ENCODE data around the gene SARDH.

Gene SARDH

GRCh38 chr9:133674091-133674490 lies 64.1 kb downstream of the SARDH start:
- Mint-ChIP-seq H3K27ac (peak overlapping the region in 1 of 3 experiments; percentile 34), H3K36me3 (ENCODE audit: low read depth) (peaks cover 3% of the 10 kb centered on the region), H3K27me3 (ENCODE audit: low read depth) (peaks cover 14% of the 10 kb centered on the region), H3K4me1 (peaks cover 26% of the 10 kb centered on the region), H3K9me3 (no peaks in the 10 kb centered on the region), H3K4me3 (no peak overlapping the region)
- no peak for TF ChIP-seq CTCF (IDR thresholded peaks at IDR 0.05; ENCODE audit: unreplicated experiment in 3 of 3)

GRCh38 chr9:133673258-133673655 lies 64.9 kb downstream of the SARDH start:
- Mint-ChIP-seq H3K27me3 (ENCODE audit: low read depth) (peaks cover 14% of the 10 kb centered on the region), H3K36me3 (ENCODE audit: low read depth) (peaks cover 3% of the 10 kb centered on the region), H3K4me1 (peaks cover 18% of the 10 kb centered on the region), H3K9me3 (no peaks in the 10 kb centered on the region), H3K27ac (peak overlapping the region in 1 of 3 experiments; percentile 29), H3K4me3 (no peak overlapping the region)
- no peak for TF ChIP-seq CTCF (IDR thresholded peaks at IDR 0.05; ENCODE audit: unreplicated experiment in 3 of 3)

- Mint-ChIP-seq H3K9me3 (no peaks in the 10 kb centered on the region), H3K4me3 (no peak overlapping the region), H3K36me3 (ENCODE audit: low read depth) (peaks cover 3% of the 10 kb centered on the region), H3K27me3 (ENCODE audit: low read depth) (peaks cover 14% of the 10 kb centered on the region), H3K27ac (no peak overlapping the region), H3K4me1 (peaks cover 18% of the 10 kb centered on the region)
- no peak for TF ChIP-seq CTCF (IDR thresholded peaks at IDR 0.05; ENCODE audit: unreplicated experiment in 3 of 3)
Measured at GRCh38 chr9:133672503-133673257, 65.5 kb downstream of the SARDH start.

- Mint-ChIP-seq H3K36me3 (ENCODE audit: low read depth) (peaks cover 3% of the 10 kb centered on the region), H3K27ac (no peak overlapping the region), H3K27me3 (ENCODE audit: low read depth) (peaks cover 11% of the 10 kb centered on the region), H3K4me3 (no peak overlapping the region), H3K4me1 (peaks cover 15% of the 10 kb centered on the region), H3K9me3 (no peaks in the 10 kb centered on the region)
- no peak for TF ChIP-seq CTCF (IDR thresholded peaks at IDR 0.05; ENCODE audit: unreplicated experiment in 3 of 3)
Measured at GRCh38 chr9:133671371-133671770, 66.8 kb downstream of the SARDH start.

- Mint-ChIP-seq H3K36me3 (ENCODE audit: low read depth) (peaks cover 3% of the 10 kb centered on the region), H3K4me3 (no peak overlapping the region), H3K4me1 (peaks cover 10% of the 10 kb centered on the region), H3K27ac (no peak overlapping the region), H3K9me3 (no peaks in the 10 kb centered on the region), H3K27me3 (ENCODE audit: low read depth) (peaks cover 8% of the 10 kb centered on the region)
- TF ChIP-seq CTCF (IDR thresholded peaks at IDR 0.05; ENCODE audit: unreplicated experiment in 3 of 3), result no peak
Measured at GRCh38 chr9:133670466-133670865, 67.7 kb downstream of the SARDH start.
